ENCODE measurements around the gene RANBP17.

GRCh38 chr5:171344936-171345608 lies 483.3 kb downstream of the RANBP17 start:
- TF ChIP-seq GABPA (IDR thresholded peaks at IDR 0.05; ENCODE audit: low read depth) (no peak), POLR2AphosphoS5 (IDR thresholded peaks at IDR 0.05; ENCODE audit: low read depth) (no peak), CTCF (IDR thresholded peaks at IDR 0.05; ENCODE audit: insufficient read depth, low read length) (no peak)

Measured in HL-60 (cell line).